Astrocyte of the spinal cord (primary cell): ENCODE data around the gene SPARCL1.

Experiments used
- DNase-seq: peaks from one replicate; pipeline ENCODE4 v3.0.0; 2011; ENCODE audit warnings: low read depth, low spot score
- H3K4me3 ChIP-seq: 2 replicates; pipeline ENCODE4 v1.5.1; 2011; ENCODE audit warnings: low read depth, mild to moderate bottlenecking, low read length, moderate library complexity
- in situ Hi-C: cut with HindIII; loops from 2 replicates; pipeline ENCODE4 v1.10.0; 2017; ENCODE audit warnings: low sequenced_read_pairs
- TF ChIP-seq, protein P1 (sequence below): IDR thresholded peaks from 2 replicates; pipeline ENCODE4 v1.5.1; 2012; ENCODE audit warnings: low read depth, mild to moderate bottlenecking, low read length, inconsistent platforms

The SPARCL1 gene

DNA sequence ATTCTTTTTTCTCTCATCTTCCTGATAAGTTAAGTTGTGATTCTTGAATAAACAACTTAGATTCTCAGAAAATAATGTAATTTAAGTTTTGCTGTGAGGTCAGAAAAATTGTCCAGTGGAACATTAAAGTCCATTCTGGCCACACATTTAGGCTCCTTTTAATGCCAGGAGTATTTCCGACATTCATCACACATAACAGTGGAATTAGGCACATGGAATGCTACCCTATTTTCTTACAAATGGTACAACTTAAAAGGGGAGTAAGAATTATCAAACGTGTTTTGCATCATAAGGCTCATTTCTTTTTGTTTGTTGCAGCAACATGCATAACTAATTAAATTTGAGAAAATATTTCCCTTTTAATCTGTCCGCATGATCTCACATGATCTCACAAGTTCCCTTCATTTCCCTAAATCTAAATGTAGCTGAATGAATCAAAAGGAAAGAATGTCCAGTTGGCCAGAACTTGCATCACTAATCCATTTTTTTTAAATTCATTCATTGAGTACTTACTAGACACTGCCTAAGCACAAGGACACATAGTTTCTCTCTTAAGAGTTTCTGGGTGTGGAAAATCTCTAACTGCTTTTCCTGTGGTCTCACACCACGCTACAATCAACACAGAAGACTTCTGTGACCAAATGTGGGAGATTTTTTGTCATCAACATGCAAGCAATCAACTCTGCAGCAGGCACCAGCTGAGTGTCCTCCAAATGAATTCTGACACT lies 22.0 kb downstream of the SPARCL1 start:
- TF ChIP-seq, protein P1, sequence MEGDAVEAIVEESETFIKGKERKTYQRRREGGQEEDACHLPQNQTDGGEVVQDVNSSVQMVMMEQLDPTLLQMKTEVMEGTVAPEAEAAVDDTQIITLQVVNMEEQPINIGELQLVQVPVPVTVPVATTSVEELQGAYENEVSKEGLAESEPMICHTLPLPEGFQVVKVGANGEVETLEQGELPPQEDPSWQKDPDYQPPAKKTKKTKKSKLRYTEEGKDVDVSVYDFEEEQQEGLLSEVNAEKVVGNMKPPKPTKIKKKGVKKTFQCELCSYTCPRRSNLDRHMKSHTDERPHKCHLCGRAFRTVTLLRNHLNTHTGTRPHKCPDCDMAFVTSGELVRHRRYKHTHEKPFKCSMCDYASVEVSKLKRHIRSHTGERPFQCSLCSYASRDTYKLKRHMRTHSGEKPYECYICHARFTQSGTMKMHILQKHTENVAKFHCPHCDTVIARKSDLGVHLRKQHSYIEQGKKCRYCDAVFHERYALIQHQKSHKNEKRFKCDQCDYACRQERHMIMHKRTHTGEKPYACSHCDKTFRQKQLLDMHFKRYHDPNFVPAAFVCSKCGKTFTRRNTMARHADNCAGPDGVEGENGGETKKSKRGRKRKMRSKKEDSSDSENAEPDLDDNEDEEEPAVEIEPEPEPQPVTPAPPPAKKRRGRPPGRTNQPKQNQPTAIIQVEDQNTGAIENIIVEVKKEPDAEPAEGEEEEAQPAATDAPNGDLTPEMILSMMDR = no peak
- no peak overlapping the region for H3K4me3 ChIP-seq
- in situ Hi-C loops = no loop called here
- DNase-seq = peak; percentile 84

DNA sequence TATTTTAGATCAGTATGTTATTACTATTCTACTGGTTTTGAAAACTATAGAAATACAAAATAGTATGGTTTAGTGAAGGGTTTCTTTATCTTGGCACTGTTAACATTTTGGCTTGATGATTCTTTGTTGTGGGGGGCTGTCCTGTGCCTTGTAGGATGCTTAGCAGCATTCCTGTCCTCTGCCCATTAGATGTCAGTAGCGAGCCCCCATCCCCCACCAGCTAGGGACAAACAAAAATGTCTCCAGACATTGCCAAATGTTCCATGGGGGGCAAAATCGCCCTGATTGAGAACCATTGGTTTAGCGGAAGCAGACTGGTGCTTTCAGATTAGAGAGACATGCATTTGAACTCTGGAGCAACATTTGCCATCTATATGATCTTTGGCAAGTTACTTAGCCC lies 23.3 kb downstream of the SPARCL1 start:
- TF ChIP-seq, protein P1 = peak; percentile 16
- DNase-seq = no peak
- no peak overlapping the region for H3K4me3 ChIP-seq
- in situ Hi-C loops = no loop called here

DNA sequence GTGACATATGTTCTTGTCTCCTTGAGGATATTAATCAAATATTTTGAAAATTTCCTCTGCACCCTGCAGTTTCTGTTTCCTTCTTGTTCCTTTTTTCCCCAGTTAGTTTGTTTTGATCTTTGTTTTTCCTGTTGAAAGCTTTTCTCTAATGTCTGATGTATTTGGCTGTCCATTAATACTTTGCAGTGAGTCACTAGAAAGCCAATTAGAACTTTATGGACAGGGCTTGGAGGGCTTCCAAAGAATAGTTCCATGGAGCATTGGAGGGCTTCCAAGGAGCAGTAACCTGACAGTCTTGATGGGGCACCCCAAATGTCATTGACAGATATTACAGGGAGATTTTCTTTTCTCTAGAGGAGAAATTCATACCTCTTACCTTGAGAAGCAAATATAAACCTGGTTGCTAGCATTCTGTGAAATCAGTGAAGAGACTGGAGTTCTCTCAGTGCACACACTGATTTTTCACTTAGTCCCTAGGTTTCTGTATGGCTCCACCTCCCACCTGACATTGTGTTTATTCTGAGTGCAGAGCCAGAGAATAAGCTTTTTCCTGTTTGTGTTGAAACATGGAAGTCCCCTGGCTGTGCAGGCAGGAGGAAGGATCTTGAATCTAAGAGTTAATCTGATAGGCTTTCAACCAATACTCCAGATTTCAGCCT lies 26.5 kb downstream of the SPARCL1 start:
- no peak for DNase-seq
- TF ChIP-seq, protein P1 = no peak
- H3K4me3 ChIP-seq = no peak overlapping the region
- in situ Hi-C loops = no loop called here

DNA sequence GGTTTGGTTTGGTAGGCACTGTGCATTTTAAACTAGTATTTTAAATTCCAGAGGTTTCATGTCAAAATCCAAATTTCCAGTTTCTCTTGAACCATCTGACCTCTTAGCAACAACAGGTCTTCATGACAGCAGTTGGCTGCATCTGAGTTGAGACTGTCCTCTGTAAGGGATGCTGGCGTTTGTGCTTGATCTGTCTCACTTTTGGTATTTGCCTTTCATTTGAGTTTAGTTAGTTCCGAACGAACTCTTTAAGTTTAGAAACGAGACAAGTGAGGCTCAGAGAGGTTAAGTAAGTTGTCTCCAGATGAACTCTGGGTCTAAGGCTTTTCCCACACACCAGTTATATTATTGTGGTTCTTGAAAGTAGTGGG lies 29.1 kb downstream of the SPARCL1 start:
- H3K4me3 ChIP-seq = no peak overlapping the region
- DNase-seq = no peak
- in situ Hi-C loops = no loop called here
- TF ChIP-seq, protein P1 = no peak

DNA sequence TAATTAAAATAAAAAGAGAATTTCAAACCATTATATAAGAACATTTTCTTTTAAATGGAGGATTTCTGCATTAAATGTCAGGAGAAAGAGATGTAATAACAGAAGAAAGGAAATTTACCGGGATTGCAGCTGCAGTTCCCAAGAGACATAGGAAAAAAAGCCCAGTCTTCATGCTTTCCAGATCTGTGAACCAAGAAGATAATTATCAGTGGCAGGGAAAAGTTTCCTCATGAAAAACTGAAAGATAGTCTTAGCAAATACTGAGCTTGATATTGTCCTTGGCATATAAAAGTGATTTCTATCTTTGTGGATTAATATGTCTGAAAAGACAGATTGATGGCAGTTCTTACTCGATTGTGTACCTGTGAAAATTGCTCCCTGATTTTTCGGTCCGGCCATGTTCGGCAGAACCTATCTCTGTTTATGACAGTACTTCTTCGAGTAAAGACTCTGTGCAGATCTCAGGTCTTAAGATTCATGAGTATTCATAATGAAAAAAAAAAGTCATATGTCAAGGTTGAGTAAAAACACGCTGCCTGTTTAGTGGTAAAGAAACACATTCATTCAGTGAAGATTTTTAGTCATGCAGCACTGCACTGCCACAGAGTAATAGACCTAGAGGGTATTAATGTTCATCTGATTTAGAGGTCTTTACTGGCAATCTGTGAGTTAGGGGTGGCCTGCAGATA lies 29.6 kb downstream of the SPARCL1 start:
- no peak overlapping the region for H3K4me3 ChIP-seq
- in situ Hi-C loops = no loop called here
- TF ChIP-seq, protein P1 = no peak
- DNase-seq = no peak

DNA sequence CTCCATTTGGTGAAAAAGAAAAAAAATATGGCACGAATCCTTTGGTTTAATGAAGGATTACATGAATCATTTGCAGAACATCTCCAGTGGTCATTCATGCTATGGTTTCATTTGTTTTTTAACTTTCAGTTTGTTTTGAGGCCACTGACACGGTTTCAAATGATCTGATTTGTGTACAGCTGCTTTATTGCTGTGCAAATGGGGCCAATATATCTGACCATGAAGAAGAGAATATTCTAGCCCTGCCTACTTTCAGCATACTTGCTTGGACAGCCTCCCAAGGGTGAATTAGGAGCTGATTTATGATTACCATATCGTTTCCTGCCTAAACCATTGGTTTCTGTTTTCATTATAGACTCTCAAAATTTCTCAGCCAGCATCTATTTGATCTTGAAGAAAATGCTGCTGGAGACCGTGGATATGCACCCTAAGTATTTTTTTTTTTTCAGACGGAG lies 30.7 kb downstream of the SPARCL1 start:
- H3K4me3 ChIP-seq = no peak overlapping the region
- in situ Hi-C loops = no loop called here
- TF ChIP-seq, protein P1 = no peak
- DNase-seq = peak; percentile 50
